HepG2 (cell line): ENCODE results near the gene NCOA3. TPM values are rescaled to one million over a fixed set of nuclear protein-coding genes. Genes with fewer than 3 reads are reported as not detected.

Source experiments
- GABPB1 ChIP-seq: IDR thresholded peaks from 2 replicates; pipeline ENCODE4 v1.6.1; 2016; ENCODE audit warnings: mild to moderate bottlenecking, missing genetic modification reagents, moderate library complexity, missing compliant biosample characterization
- GATAD2A ChIP-seq: IDR thresholded peaks from 2 replicates; pipeline ENCODE4 v1.6.1; 2016
- HES4 ChIP-seq: sonication (generic); formaldehyde crosslinking; IDR thresholded peaks from 2 replicates; pipeline ENCODE4 v1.9.0; 2021; ENCODE audit warnings: mild to moderate bottlenecking, missing genetic modification reagents, borderline replicate concordance
- KDM6A ChIP-seq: IDR thresholded peaks from 2 replicates; pipeline ENCODE4 v1.6.1; 2016; ENCODE audit warnings: low read depth
- MZF1 ChIP-seq: sonication (generic); formaldehyde crosslinking; IDR thresholded peaks from 2 replicates; pipeline ENCODE4 v1.8.1; 2023; ENCODE audit warnings: mild to moderate bottlenecking, missing genetic modification reagents, borderline replicate concordance
- NKX3-1 ChIP-seq: sonication (generic); formaldehyde crosslinking; IDR thresholded peaks from 2 replicates; pipeline ENCODE4 v1.5.0; 2020; ENCODE audit warnings: missing genetic modification reagents
- STAT5B ChIP-seq: sonication (generic); formaldehyde crosslinking; IDR thresholded peaks from 2 replicates; pipeline ENCODE4 v1.4.0; 2020; ENCODE audit warnings: missing genetic modification reagents
- ZBTB8A ChIP-seq: sonication (generic); formaldehyde crosslinking; IDR thresholded peaks from 2 replicates; pipeline ENCODE4 v1.4.0; 2020; ENCODE audit warnings: mild to moderate bottlenecking, low read depth, missing genetic modification reagents, borderline replicate concordance
- ZKSCAN5 ChIP-seq: sonication (generic); formaldehyde crosslinking; IDR thresholded peaks from 2 replicates; pipeline ENCODE4 v1.5.1; 2020; ENCODE audit warnings: mild to moderate bottlenecking, missing genetic modification reagents
- ZNF138 ChIP-seq: sonication (generic); formaldehyde crosslinking; IDR thresholded peaks from 2 replicates; pipeline ENCODE4 v1.5.0; 2020; ENCODE audit warnings: mild to moderate bottlenecking, low read depth, missing genetic modification reagents
- ZNF256 ChIP-seq: sonication (generic); formaldehyde crosslinking; conservative IDR thresholded peaks from 2 replicates; pipeline ENCODE4 v1.4.0; 2020; ENCODE audit warnings: missing genetic modification reagents
- ZNF879 ChIP-seq: sonication (generic); formaldehyde crosslinking; IDR thresholded peaks from 2 replicates; pipeline ENCODE4 v1.8.1; 2023; ENCODE audit warnings: missing genetic modification reagents
- polyA plus RNA-seq, 8 experiments: library from polyadenylated mRNA; depleted of rRNA in 3 of 8; stranded (reverse) in 7 of 8; unstranded in 1 of 8; fragments of >200 nt; fragmentation: Illumina TruSeq in 4 of 8; extraction: Trizol in 4 of 8; gene quantifications; 2 replicates each; pipeline versions ENCODE4 v1.2.1 to v1.2.3, GENCODE V29; 2011 to 2016; ENCODE audit warnings: low read depth in 4 of 8, missing spikeins in 1 of 8, mixed read lengths in 1 of 8; ENCODE audit not compliant: insufficient read depth in 1 of 8
- total RNA-seq, 5 experiments: library from RNA; depleted of rRNA; stranded (reverse); fragments of >200 nt; fragmentation: Illumina TruSeq; extraction: Trizol; gene quantifications; 2 replicates each; pipeline ENCODE4 v1.2.3, GENCODE V29; 2016; ENCODE audit warnings: low read depth in 1 of 5
- TF ChIP-seq, protein P1 (sequence below): sonication (generic); formaldehyde crosslinking; IDR thresholded peaks from 2 replicates; pipeline ENCODE4 v1.4.0; 2020; ENCODE audit warnings: low read depth, mild to moderate bottlenecking, missing genetic modification reagents
- TF ChIP-seq, protein P2 (sequence below): sonication (generic); formaldehyde crosslinking; IDR thresholded peaks from 2 replicates; pipeline ENCODE4 v1.4.0; 2020; ENCODE audit warnings: mild to moderate bottlenecking, missing genetic modification reagents
- TF ChIP-seq, protein P3 (sequence below): sonication (generic); formaldehyde crosslinking; IDR thresholded peaks from 2 replicates; pipeline ENCODE4 v1.9.0; 2021; ENCODE audit warnings: missing genetic modification reagents, mild to moderate bottlenecking, borderline replicate concordance
- TF ChIP-seq, protein P4 (sequence below): sonication (generic); formaldehyde crosslinking; IDR thresholded peaks from 2 replicates; pipeline ENCODE4 v1.4.0; 2020; ENCODE audit warnings: missing genetic modification reagents
- TF ChIP-seq, protein P5 (sequence below): sonication (generic); formaldehyde crosslinking; IDR thresholded peaks from 2 replicates; pipeline ENCODE4 v1.8.1; 2023; ENCODE audit warnings: mild to moderate bottlenecking, inconsistent platforms, moderate library complexity, missing genetic modification reagents, borderline replicate concordance

The NCOA3 gene
- total and polyA plus RNA-seq, 2 of the 13 experiments (the other 11 are each of a cell fraction or from before 2014, with no cell fraction given) = 35.0 to 56.8 TPM

DNA sequence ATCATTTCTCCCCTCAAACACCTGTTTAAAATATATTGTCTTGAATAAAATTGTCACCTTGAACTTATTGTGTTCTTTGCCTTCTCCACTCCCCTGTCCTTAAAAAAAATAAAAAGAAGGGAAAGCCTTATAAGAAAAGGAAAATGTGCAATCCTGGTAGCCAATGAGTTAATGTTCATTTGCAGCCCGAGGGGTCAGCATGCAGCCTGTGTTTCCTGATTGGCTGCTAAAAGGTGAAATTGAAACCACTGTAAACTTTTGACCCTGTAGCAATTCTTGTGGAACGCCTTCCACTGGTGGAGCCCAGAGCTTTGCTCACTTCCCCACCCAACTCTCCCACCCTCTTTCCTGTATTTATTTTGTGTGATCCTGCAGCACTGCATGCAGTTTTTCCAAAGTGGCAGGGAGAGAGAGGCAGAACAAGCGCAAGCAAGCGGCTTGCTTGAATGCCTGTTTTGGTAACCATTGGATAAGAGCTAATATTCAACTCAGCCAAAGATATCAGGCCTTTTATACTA lies 74.9 kb downstream of the NCOA3 start (continued):
- TF ChIP-seq, protein P1, sequence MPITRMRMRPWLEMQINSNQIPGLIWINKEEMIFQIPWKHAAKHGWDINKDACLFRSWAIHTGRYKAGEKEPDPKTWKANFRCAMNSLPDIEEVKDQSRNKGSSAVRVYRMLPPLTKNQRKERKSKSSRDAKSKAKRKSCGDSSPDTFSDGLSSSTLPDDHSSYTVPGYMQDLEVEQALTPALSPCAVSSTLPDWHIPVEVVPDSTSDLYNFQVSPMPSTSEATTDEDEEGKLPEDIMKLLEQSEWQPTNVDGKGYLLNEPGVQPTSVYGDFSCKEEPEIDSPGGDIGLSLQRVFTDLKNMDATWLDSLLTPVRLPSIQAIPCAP (CRISPR knock-in tag) = peak; percentile 42; the same call in 1 of the 2 replicates
- TF ChIP-seq GATAD2A (peak; percentile 92), NKX3-1 (CRISPR knock-in tag) (no peak; the same call in 1 of the 2 replicates), ZBTB8A (CRISPR knock-in tag) (no peak), KDM6A (peak; percentile 53; the same call in 1 of the 2 replicates), STAT5B (0 out of 2 replicates have a peak, but pooled peaks have one; percentile 30), MZF1 (CRISPR knock-in tag) (no peak), ZNF879 (CRISPR knock-in tag) (no peak), ZNF138 (CRISPR knock-in tag) (no peak), HES4 (CRISPR knock-in tag) (no peak), GABPB1 (peak; percentile 45; the same call in 1 of the 2 replicates), ZNF256 (no peak), ZKSCAN5 (CRISPR knock-in tag) (peak; percentile 34; the same call in 1 of the 2 replicates)
- TF ChIP-seq, protein P2, sequence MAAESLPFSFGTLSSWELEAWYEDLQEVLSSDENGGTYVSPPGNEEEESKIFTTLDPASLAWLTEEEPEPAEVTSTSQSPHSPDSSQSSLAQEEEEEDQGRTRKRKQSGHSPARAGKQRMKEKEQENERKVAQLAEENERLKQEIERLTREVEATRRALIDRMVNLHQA = no peak
- TF ChIP-seq, protein P3, sequence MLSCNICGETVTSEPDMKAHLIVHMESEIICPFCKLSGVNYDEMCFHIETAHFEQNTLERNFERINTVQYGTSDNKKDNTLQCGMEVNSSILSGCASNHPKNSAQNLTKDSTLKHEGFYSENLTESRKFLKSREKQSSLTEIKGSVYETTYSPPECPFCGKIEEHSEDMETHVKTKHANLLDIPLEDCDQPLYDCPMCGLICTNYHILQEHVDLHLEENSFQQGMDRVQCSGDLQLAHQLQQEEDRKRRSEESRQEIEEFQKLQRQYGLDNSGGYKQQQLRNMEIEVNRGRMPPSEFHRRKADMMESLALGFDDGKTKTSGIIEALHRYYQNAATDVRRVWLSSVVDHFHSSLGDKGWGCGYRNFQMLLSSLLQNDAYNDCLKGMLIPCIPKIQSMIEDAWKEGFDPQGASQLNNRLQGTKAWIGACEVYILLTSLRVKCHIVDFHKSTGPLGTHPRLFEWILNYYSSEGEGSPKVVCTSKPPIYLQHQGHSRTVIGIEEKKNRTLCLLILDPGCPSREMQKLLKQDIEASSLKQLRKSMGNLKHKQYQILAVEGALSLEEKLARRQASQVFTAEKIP (CRISPR knock-in tag) = no peak
- TF ChIP-seq, protein P4, sequence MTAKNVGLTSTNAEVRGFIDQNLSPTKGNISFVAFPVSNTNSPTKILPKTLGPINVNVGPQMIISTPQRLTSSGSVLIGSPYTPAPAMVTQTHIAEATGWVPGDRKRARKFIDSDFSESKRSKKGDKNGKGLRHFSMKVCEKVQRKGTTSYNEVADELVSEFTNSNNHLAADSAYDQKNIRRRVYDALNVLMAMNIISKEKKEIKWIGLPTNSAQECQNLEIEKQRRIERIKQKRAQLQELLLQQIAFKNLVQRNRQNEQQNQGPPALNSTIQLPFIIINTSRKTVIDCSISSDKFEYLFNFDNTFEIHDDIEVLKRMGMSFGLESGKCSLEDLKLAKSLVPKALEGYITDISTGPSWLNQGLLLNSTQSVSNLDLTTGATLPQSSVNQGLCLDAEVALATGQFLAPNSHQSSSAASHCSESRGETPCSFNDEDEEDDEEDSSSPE (CRISPR knock-in tag) = peak; percentile 36
- TF ChIP-seq, protein P5, sequence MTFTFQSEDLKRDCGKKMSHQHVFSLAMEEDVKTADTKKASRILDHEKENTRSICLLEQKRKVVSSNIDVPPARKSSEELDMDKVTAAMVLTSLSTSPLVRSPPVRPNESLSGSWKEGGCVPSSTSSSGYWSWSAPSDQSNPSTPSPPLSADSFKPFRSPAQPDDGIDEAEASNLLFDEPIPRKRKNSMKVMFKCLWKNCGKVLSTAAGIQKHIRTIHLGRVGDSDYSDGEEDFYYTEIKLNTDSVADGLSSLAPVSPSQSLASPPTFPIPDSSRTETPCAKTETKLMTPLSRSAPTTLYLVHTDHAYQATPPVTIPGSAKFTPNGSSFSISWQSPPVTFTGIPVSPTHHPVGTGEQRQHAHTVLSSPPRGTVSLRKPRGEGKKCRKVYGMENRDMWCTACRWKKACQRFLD (CRISPR knock-in tag) = no peak
